T-cell (primary cell): Measurements from ENCODE around the gene PARD3. TPM values are rescaled to one million over a fixed set of nuclear protein-coding genes. Genes with fewer than 3 reads are reported as not detected.
"Not testable (repeated sequence)": the region's sequence is repeated elsewhere in the genome, so short reads cannot be mapped to it uniquely, and the experiment has no call there.

ENCODE experiments used
- ATAC-seq, 4 experiments: fragments of 200-7000 bp in 3 of 4; fragments of 150-1000 bp in 1 of 4; cut with Tn5 transposase; replicated peaks in 1 of 4; 1 replicate in 3 of 4; 2 replicates in 1 of 4; pipeline ENCODE4 v1.10.0; 2021; ENCODE audit warnings: moderate library complexity in 3 of 4, mild to moderate bottlenecking in 2 of 4, moderate number of reproducible peaks in 1 of 4
- CTCF ChIA-PET, 2 donors: fragments of 300-600 bp; sonication (Branson Sonifier 250); formaldehyde crosslinking; loops; one replicate each; lab custom pipeline; 2022; ENCODE audit warnings: antibody characterized with exemption in 2 of 2; lab: Charles Lee
- POLR2A ChIA-PET, 2 donors: fragments of 300-600 bp; sonication (Branson Sonifier 250); formaldehyde crosslinking; loops; one replicate each; lab custom pipeline; 2022; ENCODE audit warnings: antibody characterized with exemption in 2 of 2; lab: Charles Lee
- DNase-seq, 35 experiments: peaks; one replicate each; pipeline versions ENCODE4 v3.0.0 to v3.0.0-alpha.2; 2013 to 2023
- H3K27ac ChIP-seq: one replicate; pipeline ENCODE4 v1.5.1; 2013; ENCODE audit warnings: low read length
- H3K27me3 ChIP-seq, 2 experiments: replicated peaks in 1 of 2; 1 replicate in 1 of 2; 2 replicates in 1 of 2; pipeline versions ENCODE4 v1.6.1 to v1.7.0; 2013; ENCODE audit warnings: low read length in 1 of 2, mixed read lengths in 1 of 2; ENCODE audit not compliant: control insufficient read depth in 2 of 2, insufficient read depth in 2 of 2; ENCODE audit errors: extremely low read depth in 1 of 2
- H3K36me3 ChIP-seq, 2 donors: 1 replicate in 1 of 2; 2 replicates in 1 of 2; pipeline versions ENCODE4 v1.6.1 to v1.7.0; 2013; ENCODE audit warnings: low read length in 1 of 2; ENCODE audit not compliant: control insufficient read depth in 2 of 2, insufficient read depth in 1 of 2; ENCODE audit errors: extremely low read depth in 1 of 2
- H3K4me1 ChIP-seq, 2 experiments: 1 replicate in 1 of 2; 2 replicates in 1 of 2; pipeline versions ENCODE4 v1.6.1 to v1.7.0; 2013; ENCODE audit warnings: low read length in 2 of 2, mixed read lengths in 1 of 2; ENCODE audit not compliant: insufficient read depth in 2 of 2, control insufficient read depth in 1 of 2; ENCODE audit errors: extremely low read depth in 1 of 2
- H3K4me3 ChIP-seq, 2 donors: 1 replicate in 1 of 2; 2 replicates in 1 of 2; pipeline versions ENCODE4 v1.5.1 to v1.7.0; 2013; ENCODE audit warnings: mild to moderate bottlenecking in 2 of 2, low read length in 1 of 2, moderate library complexity in 1 of 2; ENCODE audit not compliant: control insufficient read depth in 1 of 2; ENCODE audit errors: extremely low read depth in 1 of 2
- H3K9me3 ChIP-seq: 2 replicates; pipeline ENCODE4 v1.7.0; 2013
- H3K27ac Mint-ChIP-seq, 2 donors: one replicate each; pipeline ENCODE4 v1.8.0; 2020 to 2021; ENCODE audit warnings: mild to moderate bottlenecking in 2 of 2, mixed read lengths in 2 of 2
- H3K27me3 Mint-ChIP-seq, 2 donors: one replicate each; pipeline ENCODE4 v1.8.0; 2021 to 2022; ENCODE audit warnings: mixed read lengths in 2 of 2
- H3K36me3 Mint-ChIP-seq: one replicate; pipeline ENCODE4 v1.8.0; 2021; ENCODE audit warnings: mixed read lengths
- H3K4me1 Mint-ChIP-seq, 3 donors: one replicate each; pipeline ENCODE4 v1.8.0; 2020 to 2022; ENCODE audit warnings: mixed read lengths in 3 of 3, mild to moderate bottlenecking in 1 of 3
- H3K4me3 Mint-ChIP-seq, 3 donors: one replicate each; pipeline ENCODE4 v1.8.0; 2020 to 2022; ENCODE audit warnings: mild to moderate bottlenecking in 3 of 3, mixed read lengths in 3 of 3, moderate library complexity in 3 of 3
- H3K9me3 Mint-ChIP-seq, 3 donors: one replicate each; pipeline ENCODE4 v1.8.0; 2020 to 2022; ENCODE audit warnings: mixed read lengths in 3 of 3
- WGBS: methylation state at CpG from one replicate; pipeline ENCODE4 v1.1.5; 2013; ENCODE audit warnings: missing lambda C conversion rate; ENCODE audit not compliant: insufficient coverage; 5-methylcytosine and 5-hydroxymethylcytosine counted together
- total RNA-seq, 35 experiments: library from RNA in 6 of 35; stranded (reverse) in 6 of 35; fragments of 120-200 nt in 1 of 35; gene quantifications; one replicate each; pipeline versions ENCODE4 v1.2.1 to v1.2.4 and lab custom pipeline; 2013 to 2026

PARD3 gene
- total RNA-seq, 5 donors from 2014 or later (not counting 1 experiment from before 2014, with no cell fraction given): 0.36 to 0.92 (median 0.65) TPM

GRCh38 chr10:34710391-34710751 lies 104.7 kb downstream of the PARD3 start:
- ChIA-PET CTCF (no interaction called here), POLR2A (no interaction called here)
- Histone ChIP-seq H3K27ac (no peak overlapping the region), H3K4me1 (peaks cover 0 to 2% of the 10 kb centered on the region in 2 experiments), H3K36me3 (no peaks in the 10 kb centered on the region), H3K4me3 (no peak overlapping the region), H3K27me3 (peaks cover 0 to 2% of the 10 kb centered on the region in 2 experiments), H3K9me3 (no peaks in the 10 kb centered on the region)
- no peaks in the 10 kb centered on the region for H3K36me3 Mint-ChIP-seq
- H3K4me1 Mint-ChIP-seq: peaks cover 5 to 6% (median 5%) of the 10 kb centered on the region in 3 donors
- H3K27me3 Mint-ChIP-seq: peaks cover 0 to under 1% of the 10 kb centered on the region in 2 donors
- WGBS: 95% methylated on average over 4 of the region's 4 CpGs
- DNase-seq: no peak
- no peak overlapping the region for H3K4me3 Mint-ChIP-seq
- no peak overlapping the region for H3K27ac Mint-ChIP-seq
- no peaks in the 10 kb centered on the region for H3K9me3 Mint-ChIP-seq
- no peak for ATAC-seq

DNA sequence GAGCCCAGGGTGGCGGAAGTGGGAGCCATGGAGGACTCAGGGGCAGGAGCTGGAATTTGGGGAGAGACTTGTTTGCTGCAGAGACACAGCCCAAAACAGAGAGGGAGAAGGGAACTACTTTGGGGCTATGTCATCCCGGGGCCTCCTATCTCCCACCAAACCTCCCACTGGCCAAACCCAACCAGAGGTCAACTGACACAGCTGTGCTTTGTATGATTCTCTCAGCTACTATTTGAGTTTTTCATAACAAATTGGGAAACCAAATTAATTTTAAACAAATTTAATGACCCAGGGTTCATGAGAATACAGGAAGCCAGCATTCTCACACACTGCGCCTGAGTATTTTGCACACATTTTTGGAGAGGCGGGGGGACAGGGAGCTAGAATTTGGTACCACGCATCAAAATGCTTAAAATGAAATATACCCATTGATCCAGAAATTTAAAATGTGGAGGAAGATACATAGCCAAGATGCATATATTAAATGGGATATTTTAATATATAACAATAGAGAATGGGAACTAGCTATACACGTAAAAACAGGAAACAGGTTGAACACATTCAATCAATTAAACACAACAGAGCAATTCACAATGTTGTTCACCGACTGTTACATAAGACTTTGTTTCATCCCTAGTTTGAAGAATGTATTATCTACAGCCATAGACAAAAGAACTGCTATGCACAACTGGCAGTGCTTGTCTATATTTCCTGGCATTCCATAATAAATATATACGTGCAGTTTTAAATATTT lies 105.3 kb downstream of the PARD3 start:
- ChIA-PET CTCF (no interaction called here), POLR2A (no interaction called here)
- no peaks in the 10 kb centered on the region for H3K36me3 ChIP-seq
- Mint-ChIP-seq H3K27me3 (no peaks in the 10 kb centered on the region), H3K36me3 (no peaks in the 10 kb centered on the region), H3K4me3 (no peak overlapping the region), H3K9me3 (no peaks in the 10 kb centered on the region), H3K4me1 (peaks cover 5 to 9% (median 5%) of the 10 kb centered on the region in 3 donors), H3K27ac (no peak overlapping the region)
- no peak overlapping the region for H3K27ac ChIP-seq
- peaks cover 0 to 2% of the 10 kb centered on the region in 2 experiments for H3K4me1 ChIP-seq
- no peaks in the 10 kb centered on the region for H3K9me3 ChIP-seq
- DNase-seq (no peak), ATAC-seq (no peak)
- no peak overlapping the region for H3K4me3 ChIP-seq
- no CpG with 5 or more reads among the region's 8 CpGs for WGBS
- H3K27me3 ChIP-seq: no peaks in the 10 kb centered on the region

GRCh38 chr10:34707656-34708055 lies 107.4 kb downstream of the PARD3 start:
- Mint-ChIP-seq H3K4me3 (no peak overlapping the region), H3K36me3 (no peaks in the 10 kb centered on the region), H3K4me1 (peaks cover 5 to 9% (median 5%) of the 10 kb centered on the region in 3 donors), H3K9me3 (no peaks in the 10 kb centered on the region), H3K27ac (no peak overlapping the region), H3K27me3 (no peaks in the 10 kb centered on the region)
- no peaks in the 10 kb centered on the region for H3K9me3 ChIP-seq
- H3K36me3 ChIP-seq: no peaks in the 10 kb centered on the region
- WGBS: 67% methylated on average over 1 of the region's 1 CpG
- no peak overlapping the region for H3K4me3 ChIP-seq
- no peak overlapping the region for H3K27ac ChIP-seq
- POLR2A ChIA-PET: no interaction called here
- H3K4me1 ChIP-seq: peaks cover 0 to 2% of the 10 kb centered on the region in 2 experiments
- H3K27me3 ChIP-seq: no peaks in the 10 kb centered on the region
- DNase-seq (no peak), ATAC-seq (no peak)
- CTCF ChIA-PET: interaction anchor here in 1 of 2 donors (0.5 kb wide), 1 partner anchor 29 kb away, joined by 4 read pairs; no protein-coding TSS in a partner anchor

- H3K9me3 ChIP-seq, CTCF ChIA-PET, H3K4me3 ChIP-seq, H3K9me3 Mint-ChIP-seq, H3K27ac Mint-ChIP-seq, DNase-seq, POLR2A ChIA-PET, H3K27me3 ChIP-seq, ATAC-seq, H3K27ac ChIP-seq, H3K36me3 ChIP-seq, H3K4me3 Mint-ChIP-seq, H3K4me1 ChIP-seq, H3K36me3 Mint-ChIP-seq, H3K27me3 Mint-ChIP-seq, H3K4me1 Mint-ChIP-seq: not testable (repeated sequence)
- WGBS: no CpG with 5 or more reads among the region's 4 CpGs
These were observed 108.1 kb downstream of the PARD3 start for GRCh38 chr10:34706992-34707391.

DNA sequence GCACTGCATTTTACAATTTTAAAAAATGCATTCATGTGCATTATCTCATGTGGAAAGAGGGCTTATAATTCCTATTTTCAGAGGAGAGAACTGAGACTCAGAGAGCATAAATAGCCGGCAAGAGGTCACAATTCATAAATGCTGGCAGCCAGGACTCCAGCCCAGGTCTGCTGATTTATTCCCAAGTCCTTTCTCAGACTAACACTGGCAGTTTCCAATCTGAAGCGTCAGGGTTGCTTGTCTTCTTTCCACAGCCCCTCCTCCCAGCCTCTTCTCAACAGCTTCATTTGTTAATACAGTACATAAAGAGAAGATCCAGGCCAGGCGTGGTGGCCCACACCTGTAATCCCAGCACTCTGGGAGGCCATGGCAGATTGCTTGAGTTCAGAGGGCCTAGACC lies 108.9 kb downstream of the PARD3 start:
- POLR2A ChIA-PET: no interaction called here
- H3K36me3 ChIP-seq: no peaks in the 10 kb centered on the region

GRCh38 chr10:34705563-34705962 lies 109.5 kb downstream of the PARD3 start:
- ChIA-PET POLR2A (no interaction called here), CTCF (interaction anchor here in 1 of 2 donors (0.7 kb wide), 1 partner anchor 1268 kb away, joined by 4 read pairs; no protein-coding TSS in a partner anchor)
- Histone ChIP-seq H3K9me3 (no peaks in the 10 kb centered on the region), H3K27ac (no peak overlapping the region), H3K4me3 (no peak overlapping the region), H3K27me3 (no peaks in the 10 kb centered on the region), H3K36me3 (no peaks in the 10 kb centered on the region), H3K4me1 (peaks cover 0 to 2% of the 10 kb centered on the region in 2 experiments)
- no peaks in the 10 kb centered on the region for H3K9me3 Mint-ChIP-seq
- DNase-seq: no peak
- H3K4me3 Mint-ChIP-seq: no peak overlapping the region
- peaks cover 5 to 9% (median 5%) of the 10 kb centered on the region in 3 donors for H3K4me1 Mint-ChIP-seq
- ATAC-seq: no peak
- H3K27ac Mint-ChIP-seq: no peak overlapping the region
- 0% methylated on average over 1 of the region's 1 CpG for WGBS
- no peaks in the 10 kb centered on the region for H3K36me3 Mint-ChIP-seq
- H3K27me3 Mint-ChIP-seq: peaks cover 0 to 2% of the 10 kb centered on the region in 2 donors

More for the DNA sequence above, 108.9 kb downstream of the PARD3 start:
- no peak overlapping the region for H3K4me3 Mint-ChIP-seq
- CTCF ChIA-PET: no interaction called here
- ATAC-seq (no peak), DNase-seq (no peak)
- Histone ChIP-seq H3K27me3 (no peaks in the 10 kb centered on the region), H3K27ac (no peak overlapping the region), H3K4me1 (peaks cover 0 to 2% of the 10 kb centered on the region in 2 experiments), H3K4me3 (no peak overlapping the region), H3K9me3 (no peaks in the 10 kb centered on the region)
- peaks cover 5 to 9% (median 5%) of the 10 kb centered on the region in 3 donors for H3K4me1 Mint-ChIP-seq
- no peak overlapping the region for H3K27ac Mint-ChIP-seq
- no peaks in the 10 kb centered on the region for H3K36me3 Mint-ChIP-seq
- no peaks in the 10 kb centered on the region for H3K9me3 Mint-ChIP-seq
- no peaks in the 10 kb centered on the region for H3K27me3 Mint-ChIP-seq
- 91% methylated on average over 3 of the region's 3 CpGs for WGBS
